OCI-LY7 (cell line): Measurements from ENCODE around the gene ZNF436.

Source experiments
- EZH2phosphoT487 ChIP-seq: fragments of 200-600 bp; sonication (generic); IDR thresholded peaks from 2 replicates; pipeline ENCODE4 v1.6.1; 2018; ENCODE audit warnings: low read depth, borderline replicate concordance, mild to moderate bottlenecking, mixed run types, antibody characterized with exemption, low read length, moderate library complexity, mixed read lengths
- TF ChIP-seq, protein P1 (sequence below): fragments of 200-600 bp; sonication (generic); conservative IDR thresholded peaks from 2 replicates; pipeline ENCODE4 v1.5.1; 2014; ENCODE audit warnings: mild to moderate bottlenecking, antibody characterized with exemption, low read length, moderate library complexity, mixed read lengths

DNA sequence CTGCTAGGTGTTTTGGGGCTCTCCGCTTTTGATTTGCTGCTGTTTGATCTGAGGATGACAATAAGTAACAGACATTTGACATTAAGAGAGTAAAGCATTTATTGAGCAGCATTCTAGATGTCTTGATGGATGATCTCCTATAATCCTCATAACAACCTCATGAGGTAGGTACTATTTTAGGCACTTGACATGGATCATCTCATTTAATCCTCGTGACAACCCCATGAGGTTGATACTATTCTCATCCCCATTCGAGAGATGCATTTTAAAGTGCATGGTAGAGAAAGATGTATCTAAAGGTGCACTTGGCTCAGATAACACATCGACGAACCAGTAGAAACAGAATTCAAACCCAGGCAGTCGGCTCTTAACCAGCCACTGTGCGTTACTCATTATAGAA is 28.3 kb upstream of the ZNF436 start:
- TF ChIP-seq, protein P1, sequence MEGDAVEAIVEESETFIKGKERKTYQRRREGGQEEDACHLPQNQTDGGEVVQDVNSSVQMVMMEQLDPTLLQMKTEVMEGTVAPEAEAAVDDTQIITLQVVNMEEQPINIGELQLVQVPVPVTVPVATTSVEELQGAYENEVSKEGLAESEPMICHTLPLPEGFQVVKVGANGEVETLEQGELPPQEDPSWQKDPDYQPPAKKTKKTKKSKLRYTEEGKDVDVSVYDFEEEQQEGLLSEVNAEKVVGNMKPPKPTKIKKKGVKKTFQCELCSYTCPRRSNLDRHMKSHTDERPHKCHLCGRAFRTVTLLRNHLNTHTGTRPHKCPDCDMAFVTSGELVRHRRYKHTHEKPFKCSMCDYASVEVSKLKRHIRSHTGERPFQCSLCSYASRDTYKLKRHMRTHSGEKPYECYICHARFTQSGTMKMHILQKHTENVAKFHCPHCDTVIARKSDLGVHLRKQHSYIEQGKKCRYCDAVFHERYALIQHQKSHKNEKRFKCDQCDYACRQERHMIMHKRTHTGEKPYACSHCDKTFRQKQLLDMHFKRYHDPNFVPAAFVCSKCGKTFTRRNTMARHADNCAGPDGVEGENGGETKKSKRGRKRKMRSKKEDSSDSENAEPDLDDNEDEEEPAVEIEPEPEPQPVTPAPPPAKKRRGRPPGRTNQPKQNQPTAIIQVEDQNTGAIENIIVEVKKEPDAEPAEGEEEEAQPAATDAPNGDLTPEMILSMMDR: no peak
- no peak for TF ChIP-seq EZH2phosphoT487
